Stimulated activated CD8-positive, alpha-beta memory T cell treated with anti-CD3 and anti-CD28 coated beads, Interleukin-7, amount 100 ng/mL, for 4 hours (primary cell): ENCODE data around the gene PI4KB.

Experiments
- DNase-seq, 2 donors: peaks; one replicate each; pipeline ENCODE4 v3.0.0-alpha.2; 2020; ENCODE audit warnings: low read depth in 2 of 2

The PI4KB gene

DNA sequence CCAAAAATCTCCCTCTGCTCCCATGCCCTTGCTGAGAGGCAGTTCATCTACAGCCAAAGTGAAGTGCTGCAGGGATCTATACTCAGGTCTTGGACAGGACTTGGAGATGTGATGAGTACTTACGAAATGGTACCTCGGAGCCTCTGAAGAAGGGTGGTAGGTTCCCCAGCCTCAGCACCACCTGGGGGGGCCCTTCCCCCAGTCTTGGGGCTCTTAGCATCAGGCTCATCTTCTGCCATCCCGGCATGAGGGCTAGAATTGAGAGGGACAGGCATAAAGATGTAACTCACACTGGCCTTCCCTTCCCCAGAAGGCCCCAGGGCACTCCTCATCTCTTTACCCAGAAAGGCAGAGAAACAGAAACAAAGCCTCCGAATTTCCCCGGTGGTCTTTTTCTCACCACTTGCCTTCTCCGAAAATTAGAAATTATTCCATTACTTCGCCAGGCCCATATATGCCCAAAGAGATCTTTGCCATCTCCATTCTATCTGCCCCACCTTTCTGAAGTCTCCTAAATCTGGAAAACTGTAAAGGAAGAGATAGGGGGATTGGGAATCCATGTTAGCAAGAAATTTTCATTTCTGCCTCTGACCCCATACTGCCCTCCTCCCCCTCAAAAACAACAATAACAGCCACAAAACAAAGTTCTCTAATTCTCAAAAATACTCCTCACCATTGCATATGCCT, 19.0 kb upstream of the PI4KB start:
- no peak for DNase-seq

DNA sequence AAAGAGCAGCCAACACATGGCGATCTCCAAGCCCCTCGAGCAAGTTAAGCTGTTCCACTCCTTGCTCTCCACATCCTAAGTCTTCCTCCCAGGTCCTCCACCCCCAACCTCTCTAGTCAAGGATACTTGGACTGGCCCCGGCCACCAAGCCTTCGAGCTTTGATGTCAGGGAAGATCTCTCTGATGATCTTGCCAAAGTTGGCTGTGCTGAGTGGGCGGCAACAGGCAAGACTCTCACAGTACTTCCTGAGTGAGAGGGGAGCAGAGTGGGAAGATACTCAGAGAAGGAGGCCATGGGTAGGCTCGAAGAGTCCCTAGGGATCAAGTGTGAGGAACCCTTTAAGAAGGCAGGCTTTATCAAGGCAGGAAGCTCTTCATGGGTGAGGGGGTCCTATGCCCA, 17.1 kb upstream of the PI4KB start:
- no peak for DNase-seq

- no peak for DNase-seq
These were observed 16.4 kb upstream of the PI4KB start for GRCh38 chr1:151343587-151343986.

GRCh38 chr1:151342569-151342968, 15.4 kb upstream of the PI4KB start:
- no peak for DNase-seq

GRCh38 chr1:151342021-151342420, 14.8 kb upstream of the PI4KB start:
- no peak for DNase-seq

DNA sequence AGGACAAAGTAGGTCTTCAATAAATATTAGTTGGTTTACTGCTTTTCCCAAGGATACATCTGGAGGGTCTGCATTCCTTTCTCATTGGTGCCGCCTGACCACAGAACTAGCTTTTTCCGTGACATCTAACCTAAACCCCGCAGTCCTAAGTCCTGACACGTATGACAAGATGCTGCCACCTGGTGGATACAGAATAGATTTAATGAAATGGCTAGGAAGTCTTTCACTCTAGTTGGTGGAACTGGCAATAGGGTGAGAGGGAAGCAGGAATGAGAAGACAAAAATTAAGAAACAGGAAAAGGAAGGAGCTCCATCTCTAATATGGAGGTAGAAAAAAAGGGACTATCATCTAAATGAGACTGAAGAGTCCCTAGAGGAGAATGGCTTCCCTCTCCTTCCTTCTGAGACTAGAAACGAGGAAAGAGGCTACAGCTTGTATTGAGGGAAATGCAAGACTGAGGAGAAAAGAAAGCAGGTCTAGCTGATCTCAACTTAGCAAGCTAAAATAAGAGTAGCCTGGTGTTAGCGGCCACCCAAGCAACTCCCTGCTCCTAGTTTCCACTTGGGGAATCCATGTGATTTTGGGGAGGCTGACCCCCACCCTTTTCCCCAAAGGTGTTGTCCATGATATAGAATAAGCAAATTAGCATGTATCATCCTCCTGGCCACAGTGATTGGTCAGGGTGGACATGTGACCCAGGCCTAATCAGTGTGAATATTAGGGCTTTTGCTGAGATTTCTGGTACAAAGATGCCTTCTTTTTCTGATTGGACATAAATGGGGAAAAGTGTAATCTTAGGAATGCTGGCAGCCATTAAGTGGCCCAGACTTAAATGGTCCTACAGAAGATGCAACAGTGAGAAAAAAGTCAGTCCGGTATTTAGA, 13.9 kb upstream of the PI4KB start:
- DNase-seq = peak; percentile 24 to 33

GRCh38 chr1:151336556-151336955, 9.3 kb upstream of the PI4KB start:
- DNase-seq = no peak

- DNase-seq = no peak
These were observed 7.6 kb upstream of the PI4KB start for GRCh38 chr1:151334822-151335221.

- DNase-seq = no peak
These were observed 873 bp upstream of the PI4KB start for GRCh38 chr1:151327903-151328674.

- DNase-seq = peak; percentile 42
These were observed 495 bp downstream of the PI4KB start for GRCh38 chr1:151326619-151327222.

DNA sequence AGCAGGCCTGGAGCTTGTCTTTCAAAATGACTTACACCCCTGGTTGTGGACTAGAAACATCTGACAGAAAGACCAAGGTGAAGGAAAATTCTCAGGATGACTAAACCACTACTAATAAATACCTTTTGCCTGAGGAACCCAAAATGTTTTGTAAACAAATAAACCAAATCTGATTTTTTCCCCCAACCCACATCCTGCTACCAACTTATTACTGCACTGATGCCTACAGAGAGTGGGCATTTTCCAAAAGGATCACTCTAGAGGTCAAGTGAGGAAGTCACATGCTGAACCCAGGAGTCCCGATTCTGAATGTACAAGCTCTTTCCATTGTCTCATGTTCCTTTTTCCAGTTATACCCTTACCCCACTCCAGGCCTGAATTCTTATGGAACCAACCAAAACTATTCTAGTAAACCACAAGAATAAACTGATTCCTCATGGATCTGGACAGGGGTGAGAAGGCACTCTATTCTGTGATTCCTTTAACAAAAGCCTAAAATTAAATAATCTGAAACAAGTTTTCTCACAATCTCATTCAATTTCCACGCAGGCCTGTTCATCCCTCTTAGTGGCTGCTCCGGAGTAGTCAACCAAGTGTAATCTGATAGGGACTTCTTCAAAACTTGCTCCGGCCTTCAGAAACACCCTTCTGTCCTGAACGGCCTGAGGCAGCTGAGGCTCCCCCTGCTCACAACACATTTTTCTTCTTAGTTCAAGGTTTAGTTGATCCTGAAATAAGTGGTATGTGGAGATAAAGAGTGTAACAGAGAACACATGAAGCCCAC, 1.4 kb downstream of the PI4KB start:
- DNase-seq = no peak

DNA sequence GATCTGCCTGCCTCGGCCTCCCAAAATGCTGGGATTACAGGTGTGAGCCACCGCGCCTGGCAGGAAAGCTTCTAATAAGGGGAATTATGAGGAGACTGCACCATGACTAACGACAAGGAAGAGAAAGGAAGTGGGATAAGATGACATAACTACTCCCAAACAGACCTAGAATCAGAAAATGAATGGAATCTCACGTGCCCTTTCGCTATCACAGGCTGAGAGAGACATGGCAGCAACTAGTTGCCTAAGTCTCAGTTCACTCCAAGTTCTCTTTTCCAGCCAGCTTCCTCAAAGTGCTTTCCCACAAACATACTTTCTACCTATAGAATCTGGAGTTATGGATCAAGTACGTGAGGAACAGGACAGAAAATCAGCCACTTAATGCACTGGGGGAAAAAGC, 2.0 kb downstream of the PI4KB start:
- DNase-seq = no peak

DNA sequence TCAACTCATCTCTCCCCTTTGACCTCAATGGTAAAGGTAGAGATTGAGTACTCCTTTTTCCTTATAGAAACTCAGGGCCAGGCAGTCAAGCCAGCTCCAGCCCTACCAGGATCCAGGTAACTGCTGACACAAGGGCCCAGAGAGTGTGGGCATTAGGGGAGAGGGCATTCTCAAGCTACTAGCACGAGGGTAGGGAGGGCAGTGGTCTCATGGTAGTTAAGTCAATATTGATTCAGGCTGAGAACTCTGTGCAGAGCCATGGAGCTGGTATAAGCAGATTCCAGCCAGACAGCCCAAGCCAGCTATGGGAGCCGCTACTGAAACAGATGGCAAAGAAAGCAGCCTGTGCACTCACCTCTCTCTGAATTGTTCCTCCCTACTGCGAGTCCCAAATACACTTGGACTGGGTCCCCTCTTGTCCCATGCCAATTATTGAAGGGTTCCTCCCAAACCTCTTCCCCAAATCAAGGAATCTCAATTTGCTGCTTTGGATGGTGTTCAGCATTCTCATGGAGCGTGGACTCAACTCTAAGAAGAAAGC, 2.8 kb downstream of the PI4KB start:
- no peak for DNase-seq

- DNase-seq = no peak
These were observed 8.2 kb downstream of the PI4KB start for GRCh38 chr1:151318975-151319374.

GRCh38 chr1:151315565-151316235, 11.5 kb downstream of the PI4KB start:
- DNase-seq = no peak

GRCh38 chr1:151314137-151314875, 12.9 kb downstream of the PI4KB start:
- DNase-seq = no peak

DNA sequence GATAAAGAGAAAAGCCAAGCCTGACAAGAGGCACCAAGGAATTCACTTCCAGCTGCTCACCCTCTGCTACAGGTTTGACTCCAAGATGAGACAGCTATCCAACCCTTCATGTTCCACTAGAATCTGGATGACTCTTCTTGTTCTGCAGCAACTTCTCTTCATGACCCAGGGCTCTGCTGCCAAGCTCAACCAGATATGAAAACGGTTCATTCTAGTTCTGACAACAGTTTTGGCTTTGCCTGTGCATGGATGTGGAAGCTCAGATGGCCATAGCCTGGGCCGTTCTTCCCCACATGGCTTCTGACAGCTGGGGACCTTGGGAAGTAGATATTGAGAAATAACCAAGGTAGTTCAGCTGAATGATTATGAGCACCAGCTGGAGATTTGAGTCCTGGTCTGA, 13.7 kb downstream of the PI4KB start:
- DNase-seq = no peak

DNA sequence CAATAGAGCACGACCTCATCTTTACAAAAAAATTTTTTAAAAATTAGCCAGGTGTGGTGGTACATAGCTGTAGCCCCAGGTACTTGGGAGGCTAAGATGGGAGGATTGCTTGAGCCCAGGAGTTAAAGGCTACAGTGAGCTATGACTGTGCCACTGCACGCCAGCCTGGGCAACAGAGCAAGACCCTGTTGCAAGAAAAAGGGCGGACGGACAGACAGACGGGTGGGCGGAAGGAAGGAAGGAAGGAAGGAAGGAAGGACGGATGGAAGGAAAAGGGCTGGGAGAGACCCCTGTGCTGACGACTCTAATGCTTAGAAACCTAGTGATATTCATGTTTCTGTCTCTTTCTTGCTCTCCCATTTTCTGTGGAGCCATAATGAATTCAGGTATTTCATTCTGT, 14.4 kb downstream of the PI4KB start:
- DNase-seq = no peak

GRCh38 chr1:151312411-151312810, 14.8 kb downstream of the PI4KB start:
- DNase-seq = no peak
